Measurements from ENCODE around the gene CXorf66. TPM values are rescaled to one million over a fixed set of nuclear protein-coding genes. Genes with fewer than 3 reads are reported as not detected.

Gene CXorf66
- total and polyA plus RNA-seq, 2 of the 13 experiments (the other 11 are each of a cell fraction or from before 2014, with no cell fraction given) = not detected

GRCh38 chrX:139932901-139933796, 32.2 kb downstream of the CXorf66 start, which contains the start of gene ATP11C (continued):
- TF ChIP-seq, protein P1, sequence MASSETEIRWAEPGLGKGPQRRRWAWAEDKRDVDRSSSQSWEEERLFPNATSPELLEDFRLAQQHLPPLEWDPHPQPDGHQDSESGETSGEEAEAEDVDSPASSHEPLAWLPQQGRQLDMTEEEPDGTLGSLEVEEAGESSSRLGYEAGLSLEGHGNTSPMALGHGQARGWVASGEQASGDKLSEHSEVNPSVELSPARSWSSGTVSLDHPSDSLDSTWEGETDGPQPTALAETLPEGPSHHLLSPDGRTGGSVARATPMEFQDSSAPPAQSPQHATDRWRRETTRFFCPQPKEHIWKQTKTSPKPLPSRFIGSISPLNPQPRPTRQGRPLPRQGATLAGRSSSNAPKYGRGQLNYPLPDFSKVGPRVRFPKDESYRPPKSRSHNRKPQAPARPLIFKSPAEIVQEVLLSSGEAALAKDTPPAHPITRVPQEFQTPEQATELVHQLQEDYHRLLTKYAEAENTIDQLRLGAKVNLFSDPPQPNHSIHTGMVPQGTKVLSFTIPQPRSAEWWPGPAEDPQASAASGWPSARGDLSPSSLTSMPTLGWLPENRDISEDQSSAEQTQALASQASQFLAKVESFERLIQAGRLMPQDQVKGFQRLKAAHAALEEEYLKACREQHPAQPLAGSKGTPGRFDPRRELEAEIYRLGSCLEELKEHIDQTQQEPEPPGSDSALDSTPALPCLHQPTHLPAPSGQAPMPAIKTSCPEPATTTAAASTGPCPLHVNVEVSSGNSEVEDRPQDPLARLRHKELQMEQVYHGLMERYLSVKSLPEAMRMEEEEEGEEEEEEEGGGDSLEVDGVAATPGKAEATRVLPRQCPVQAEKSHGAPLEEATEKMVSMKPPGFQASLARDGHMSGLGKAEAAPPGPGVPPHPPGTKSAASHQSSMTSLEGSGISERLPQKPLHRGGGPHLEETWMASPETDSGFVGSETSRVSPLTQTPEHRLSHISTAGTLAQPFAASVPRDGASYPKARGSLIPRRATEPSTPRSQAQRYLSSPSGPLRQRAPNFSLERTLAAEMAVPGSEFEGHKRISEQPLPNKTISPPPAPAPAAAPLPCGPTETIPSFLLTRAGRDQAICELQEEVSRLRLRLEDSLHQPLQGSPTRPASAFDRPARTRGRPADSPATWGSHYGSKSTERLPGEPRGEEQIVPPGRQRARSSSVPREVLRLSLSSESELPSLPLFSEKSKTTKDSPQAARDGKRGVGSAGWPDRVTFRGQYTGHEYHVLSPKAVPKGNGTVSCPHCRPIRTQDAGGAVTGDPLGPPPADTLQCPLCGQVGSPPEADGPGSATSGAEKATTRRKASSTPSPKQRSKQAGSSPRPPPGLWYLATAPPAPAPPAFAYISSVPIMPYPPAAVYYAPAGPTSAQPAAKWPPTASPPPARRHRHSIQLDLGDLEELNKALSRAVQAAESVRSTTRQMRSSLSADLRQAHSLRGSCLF (CRISPR knock-in tag; IDR thresholded peaks at IDR 0.05; ENCODE audit: borderline replicate concordance) = no peak
- TF ChIP-seq, protein P2, sequence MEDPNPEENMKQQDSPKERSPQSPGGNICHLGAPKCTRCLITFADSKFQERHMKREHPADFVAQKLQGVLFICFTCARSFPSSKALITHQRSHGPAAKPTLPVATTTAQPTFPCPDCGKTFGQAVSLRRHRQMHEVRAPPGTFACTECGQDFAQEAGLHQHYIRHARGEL (CRISPR knock-in tag; IDR thresholded peaks at IDR 0.05) = no peak
- TF ChIP-seq RBM22 (optimal IDR thresholded peaks at IDR 0.05; ENCODE audit: low read length) (no peak), IKZF5 (CRISPR knock-in tag; IDR thresholded peaks at IDR 0.05) (no peak), HCFC1 (IDR thresholded peaks at IDR 0.05; ENCODE audit: low read depth, low read length) (peak; percentile 74), SMAD3 (CRISPR knock-in tag; IDR thresholded peaks at IDR 0.05) (no peak), ZNF691 (CRISPR knock-in tag; IDR thresholded peaks at IDR 0.05; ENCODE audit: borderline replicate concordance, low read depth) (no peak), HIVEP1 (CRISPR knock-in tag; IDR thresholded peaks at IDR 0.05) (no peak), ARNT2 (CRISPR knock-in tag; IDR thresholded peaks at IDR 0.05; ENCODE audit: low read depth) (no peak), CHCHD3 (CRISPR knock-in tag; IDR thresholded peaks at IDR 0.05) (no peak), ZNF598 (CRISPR knock-in tag; IDR thresholded peaks at IDR 0.05; ENCODE audit: borderline replicate concordance) (no peak), TAF15 (IDR thresholded peaks at IDR 0.05; ENCODE audit: low read depth, low read length, poor library complexity, severe bottlenecking) (no peak), ZNF432 (CRISPR knock-in tag; IDR thresholded peaks at IDR 0.05; ENCODE audit: borderline replicate concordance) (no peak), THAP11 (CRISPR knock-in tag; IDR thresholded peaks at IDR 0.05) (peak; percentile 96), MATR3 (CRISPR knock-in tag; IDR thresholded peaks at IDR 0.05) (no peak), ZNF138 (CRISPR knock-in tag; IDR thresholded peaks at IDR 0.05; ENCODE audit: low read depth) (no peak), SMAD9 (CRISPR knock-in tag; IDR thresholded peaks at IDR 0.05) (no peak), NFKBIZ (CRISPR knock-in tag; IDR thresholded peaks at IDR 0.05) (no peak), NR0B2 (CRISPR knock-in tag; IDR thresholded peaks at IDR 0.05) (no peak), ZNF543 (CRISPR knock-in tag; IDR thresholded peaks at IDR 0.05) (no peak), MED1 (CRISPR knock-in tag; IDR thresholded peaks at IDR 0.05) (no peak), ZBTB7B (CRISPR knock-in tag; IDR thresholded peaks at IDR 0.05) (0 out of 2 replicates have a peak, but pooled peaks have one; percentile 52), ZSCAN12 (CRISPR knock-in tag; IDR thresholded peaks at IDR 0.05) (no peak)
